Upper lobe of right lung (tissue), 1 donor: ENCODE results near the gene UROS. TPM values are rescaled to one million over a fixed set of nuclear protein-coding genes. Genes with fewer than 3 reads are reported as not detected.

Experiments used
- ATAC-seq: fragments of 200-7000 bp; cut with Tn5 transposase; one replicate; pipeline ENCODE4 v1.9.1; 2020; ENCODE audit warnings: mild to moderate bottlenecking, moderate library complexity
- DNase-seq: peaks from one replicate; pipeline ENCODE4 v3.0.0-alpha.2; 2020
- H3K27ac ChIP-seq: fragments of 200-600 bp; one replicate; pipeline ENCODE4 v1.8.0; 2022
- H3K27me3 ChIP-seq: fragments of 200-600 bp; one replicate; pipeline ENCODE4 v1.8.0; 2022; ENCODE audit warnings: mild to moderate bottlenecking
- H3K36me3 ChIP-seq: fragments of 200-600 bp; one replicate; pipeline ENCODE4 v1.8.0; 2022
- H3K4me1 ChIP-seq: fragments of 200-600 bp; one replicate; pipeline ENCODE4 v1.8.0; 2022
- H3K4me3 ChIP-seq: fragments of 200-600 bp; one replicate; pipeline ENCODE4 v1.8.0; 2022; ENCODE audit warnings: mild to moderate bottlenecking
- H3K9me3 ChIP-seq: fragments of 200-600 bp; one replicate; pipeline ENCODE4 v1.8.0; 2022
- CTCF ChIP-seq: fragments of 200-600 bp; IDR thresholded peaks from one replicate; pipeline ENCODE4 v1.8.0; 2022; ENCODE audit warnings: antibody characterized with exemption
- intact Hi-C: fragments of 100-400 bp; cut with DNase I; formaldehyde crosslinking; loops from one replicate; pipeline ENCODE4 v1.11.0; 2022
- total RNA-seq: library from RNA; stranded (reverse); fragmentation: NEBNext Ultra II Directional; extraction: Animal tissue kit (Norgen Biotek cat#: 25700); gene quantifications from one replicate; pipeline ENCODE4 v1.2.1, GENCODE V29; 2021
- donor health status: DM: no; HTN: yes; CAD: no; lungs with severe emphysema.

The UROS gene
- total RNA-seq, 1 donor from 2014 or later: 34.2 TPM

GRCh38 chr10:125757742-125758141 is 65.3 kb downstream of the UROS start:
- Histone ChIP-seq H3K4me1 (no peaks in the 10 kb centered on the region), H3K4me3 (no peak overlapping the region), H3K9me3 (no peaks in the 10 kb centered on the region), H3K27ac (no peak overlapping the region), H3K27me3 (no peaks in the 10 kb centered on the region), H3K36me3 (peaks cover 92% of the 10 kb centered on the region)
- ATAC-seq (no peak), DNase-seq (no peak)
- intact Hi-C loops: no loop called here
- no peak for TF ChIP-seq CTCF

GRCh38 chr10:125756853-125757487 is 66.1 kb downstream of the UROS start:
- no peaks in the 10 kb centered on the region for H3K9me3 ChIP-seq
- no peak for TF ChIP-seq CTCF
- peaks cover 95% of the 10 kb centered on the region for H3K36me3 ChIP-seq
- H3K27ac ChIP-seq: no peak overlapping the region
- H3K27me3 ChIP-seq: no peaks in the 10 kb centered on the region
- ATAC-seq (no peak), DNase-seq (no peak)
- no peak overlapping the region for H3K4me3 ChIP-seq
- intact Hi-C loops: no loop called here
- H3K4me1 ChIP-seq: no peaks in the 10 kb centered on the region

GRCh38 chr10:125756196-125756595 is 66.9 kb downstream of the UROS start:
- Histone ChIP-seq H3K27ac (no peak overlapping the region), H3K27me3 (no peaks in the 10 kb centered on the region), H3K4me3 (no peak overlapping the region), H3K36me3 (peaks cover 96% of the 10 kb centered on the region), H3K9me3 (no peaks in the 10 kb centered on the region), H3K4me1 (no peaks in the 10 kb centered on the region)
- intact Hi-C loops: no loop called here
- DNase-seq: no peak
- ATAC-seq: no peak
- no peak for TF ChIP-seq CTCF

- TF ChIP-seq CTCF: no peak
- Histone ChIP-seq H3K4me3 (no peak overlapping the region), H3K27ac (no peak overlapping the region), H3K9me3 (no peaks in the 10 kb centered on the region), H3K27me3 (no peaks in the 10 kb centered on the region), H3K36me3 (peaks cover 100% of the 10 kb centered on the region), H3K4me1 (no peaks in the 10 kb centered on the region)
- ATAC-seq (no peak), DNase-seq (no peak)
- intact Hi-C loops: no loop called here
Measured at GRCh38 chr10:125747417-125747816, 75.6 kb downstream of the UROS start.

GRCh38 chr10:125744909-125745308 is 78.1 kb downstream of the UROS start:
- TF ChIP-seq CTCF: no peak
- DNase-seq (no peak), ATAC-seq (no peak)
- Histone ChIP-seq H3K9me3 (no peaks in the 10 kb centered on the region), H3K4me3 (no peak overlapping the region), H3K27me3 (no peaks in the 10 kb centered on the region), H3K36me3 (peaks cover 100% of the 10 kb centered on the region), H3K27ac (no peak overlapping the region), H3K4me1 (no peaks in the 10 kb centered on the region)
- intact Hi-C loops: no loop called here

- Histone ChIP-seq H3K4me1 (no peaks in the 10 kb centered on the region), H3K36me3 (peaks cover 100% of the 10 kb centered on the region), H3K4me3 (no peak overlapping the region), H3K27ac (no peak overlapping the region), H3K27me3 (no peaks in the 10 kb centered on the region), H3K9me3 (no peaks in the 10 kb centered on the region)
- ATAC-seq: no peak
- intact Hi-C loops: no loop called here
- DNase-seq: no peak
- no peak for TF ChIP-seq CTCF
Measured at GRCh38 chr10:125742465-125742864, 80.6 kb downstream of the UROS start.
